ENCODE data around the gene NUP62. TPM values are rescaled to one million over a fixed set of nuclear protein-coding genes. Genes with fewer than 3 reads are reported as not detected.

The NUP62 gene
- total and polyA plus RNA-seq, 2 of the 4 experiments (the other 2 are of a cell fraction): 21.3 to 29.7 TPM

GRCh38 chr19:49884760-49885159 is 44.5 kb downstream of the NUP62 start:
- Histone ChIP-seq H3K18ac (ENCODE audit: low read depth, low read length) (no peak overlapping the region), H4K5ac (ENCODE audit: low read depth, low read length) (no peak overlapping the region), H4K8ac (ENCODE audit: low read depth in 2 of 2, low read length in 2 of 2) (no peak overlapping the region), H3K4me2 (ENCODE audit: low read depth, low read length) (no peak overlapping the region), H2AK5ac (ENCODE audit: low read depth, low read length) (no peak overlapping the region), H2AFZ (replicated peaks; ENCODE audit: low read length, poor library complexity) (no peak overlapping the region), H3K36me3 (ENCODE audit: control insufficient read depth, insufficient read depth, low read length) (peaks cover 59% of the 10 kb centered on the region), H4K91ac (ENCODE audit: insufficient read depth, low read depth, low read length) (no peak overlapping the region), H2AK9ac (replicated peaks; ENCODE audit: low read depth, low read length, poor library complexity) (no peak overlapping the region), H4K20me1 (ENCODE audit: insufficient read depth, low read length) (no peaks in the 10 kb centered on the region), H3K9me3 (ENCODE audit: control insufficient read depth, insufficient read depth, low read length) (peaks cover 6% of the 10 kb centered on the region; the same call in 1 of the 2 replicates), H3K56ac (ENCODE audit: extremely low read depth, insufficient read depth, low read length) (no peak overlapping the region), H2BK15ac (ENCODE audit: low read depth, low read length) (no peak overlapping the region), H3K23ac (ENCODE audit: low read depth, low read length) (no peak overlapping the region), H3K14ac (replicated peaks; ENCODE audit: low read depth, low read length) (no peak overlapping the region), H3K79me1 (ENCODE audit: low read depth in 1 of 2, low read length in 2 of 2) (peaks cover 0 to 11% of the 10 kb centered on the region in 2 experiments; a peak in 2 of 4 replicates), H3K9ac (ENCODE audit: low read depth, low read length) (no peak overlapping the region), H3K4me3 (ENCODE audit: insufficient read depth, low read depth, low read length) (no peak overlapping the region), H3K27ac (ENCODE audit: insufficient read depth, low read length) (no peak overlapping the region), H3K4ac (ENCODE audit: low read depth, low read length) (no peak overlapping the region), H2BK120ac (ENCODE audit: low read depth, low read length) (no peak overlapping the region), H3K27me3 (ENCODE audit: control insufficient read depth, insufficient read depth, low read length) (no peaks in the 10 kb centered on the region), H3K9me1 (ENCODE audit: insufficient read depth, low read length) (0 out of 2 replicates have a peak, but pooled peaks cover 4% of the 10 kb centered on the region), H2BK20ac (ENCODE audit: low read depth, low read length) (no peak overlapping the region), H3K4me1 (ENCODE audit: control insufficient read depth, insufficient read depth, low read length) (no peaks in the 10 kb centered on the region), H2BK5ac (ENCODE audit: low read depth, low read length, poor library complexity, severe bottlenecking) (no peak overlapping the region)
- dilution Hi-C loops (cut with HindIII; ENCODE audit: low sequenced_read_pairs, unreplicated experiment): no loop called here
- no peak for ATAC-seq (ENCODE audit: low read depth)
- in situ Hi-C loops (cut with MboI; ENCODE audit: low sequenced_read_pairs): no loop called here
- ChIA-PET CTCF (no interaction called here), POLR2A (ENCODE audit: unreplicated experiment) (no interaction called here)
- no peak for DNase-seq
- TF ChIP-seq MXI1 (IDR thresholded peaks at IDR 0.05; ENCODE audit: borderline replicate concordance, low read depth, low read length): no peak
- no peak for TF ChIP-seq NFE2L2 (IDR thresholded peaks at IDR 0.05; ENCODE audit: low read depth, low read length)
- TF ChIP-seq CHD1 (IDR thresholded peaks at IDR 0.05; ENCODE audit: low read depth, low read length): no peak
- no peak for TF ChIP-seq POLR2A (IDR thresholded peaks at IDR 0.05; ENCODE audit: low read depth, low read length)
- no peak for TF ChIP-seq BHLHE40 (IDR thresholded peaks at IDR 0.05; ENCODE audit: low read depth, low read length)
- TF ChIP-seq MAFK (IDR thresholded peaks at IDR 0.05; ENCODE audit: low read depth, low read length): no peak
- no peak for TF ChIP-seq RFX5 (IDR thresholded peaks at IDR 0.05; ENCODE audit: low read depth, low read length)
- no peak for TF ChIP-seq CEBPB (IDR thresholded peaks at IDR 0.05; ENCODE audit: low read depth, low read length)
- no peak for TF ChIP-seq MAZ (IDR thresholded peaks at IDR 0.05; ENCODE audit: borderline replicate concordance, low read depth, low read length)
- no TSS peak for BruUV-seq (replicated peaks)
- 94% methylated on average over 2 of the region's 3 CpGs; no CpG with 5 or more reads in 1 of the 2 experiments for WGBS, 2 experiments (ENCODE audit: extremely low coverage in 2 of 2, insufficient read length in 1 of 2)
- intact Hi-C loops (cut with micrococcal nuclease): no loop called here
